ENCODE data around the gene CALN1.
A peak's percentile ranks its signal among the peaks of the same experiment; 100 is the strongest.

The CALN1 gene

GRCh38 chr7:71793251-71793650 lies 618.9 kb downstream of the CALN1 start:
- no peak for DNase-seq (ENCODE audit: low read depth)

GRCh38 chr7:71787513-71787912 lies 624.6 kb downstream of the CALN1 start:
- peak; percentile 7 for DNase-seq (ENCODE audit: low read depth)

GRCh38 chr7:71785216-71785615 lies 626.9 kb downstream of the CALN1 start:
- no peak for DNase-seq (ENCODE audit: low read depth)

- no peak for DNase-seq (ENCODE audit: low read depth)
Observed at GRCh38 chr7:71784781-71785180, 627.4 kb downstream of the CALN1 start.

- no peak for DNase-seq (ENCODE audit: low read depth)
Observed at GRCh38 chr7:71784180-71784579, 628.0 kb downstream of the CALN1 start.

- no peak for DNase-seq (ENCODE audit: low read depth)
Observed at GRCh38 chr7:71783779-71784178, 628.4 kb downstream of the CALN1 start.

- DNase-seq (ENCODE audit: low read depth), result no peak
Observed at GRCh38 chr7:71782051-71782450, 630.1 kb downstream of the CALN1 start.

- DNase-seq (ENCODE audit: low read depth), result no peak
Observed at GRCh38 chr7:71780282-71780681, 631.9 kb downstream of the CALN1 start.

- no peak for DNase-seq (ENCODE audit: low read depth)
Observed at GRCh38 chr7:71777278-71777677, 634.9 kb downstream of the CALN1 start.

- DNase-seq (ENCODE audit: low read depth), result no peak
Observed at GRCh38 chr7:71776726-71777125, 635.4 kb downstream of the CALN1 start.

GRCh38 chr7:71775648-71776047 lies 636.5 kb downstream of the CALN1 start:
- DNase-seq (ENCODE audit: low read depth), result no peak

- no peak for DNase-seq (ENCODE audit: low read depth)
Observed at GRCh38 chr7:71772779-71773178, 639.4 kb downstream of the CALN1 start.

- no peak for DNase-seq (ENCODE audit: low read depth)
Observed at GRCh38 chr7:71770269-71770907, 641.8 kb downstream of the CALN1 start.

GRCh38 chr7:71769326-71769725 lies 642.8 kb downstream of the CALN1 start:
- DNase-seq (ENCODE audit: low read depth), result no peak

- no peak for DNase-seq (ENCODE audit: low read depth)
Observed at GRCh38 chr7:71768450-71768849, 643.7 kb downstream of the CALN1 start.

GRCh38 chr7:71766016-71766415 lies 646.1 kb downstream of the CALN1 start:
- no peak for DNase-seq (ENCODE audit: low read depth)

GRCh38 chr7:71761336-71761735 lies 650.8 kb downstream of the CALN1 start:
- no peak for DNase-seq (ENCODE audit: low read depth)

- no peak for DNase-seq (ENCODE audit: low read depth)
Observed at GRCh38 chr7:71754828-71755227, 657.3 kb downstream of the CALN1 start.

GRCh38 chr7:71753956-71754664 lies 658.0 kb downstream of the CALN1 start:
- no peak for DNase-seq (ENCODE audit: low read depth)

- DNase-seq (ENCODE audit: low read depth), result no peak
Observed at GRCh38 chr7:71753236-71753635, 658.9 kb downstream of the CALN1 start.

GRCh38 chr7:71752171-71752935 lies 659.8 kb downstream of the CALN1 start:
- no peak for DNase-seq (ENCODE audit: low read depth)

- DNase-seq (ENCODE audit: low read depth), result no peak
Observed at GRCh38 chr7:71750290-71750689, 661.8 kb downstream of the CALN1 start.

GRCh38 chr7:71746006-71746405 lies 666.1 kb downstream of the CALN1 start:
- no peak for DNase-seq (ENCODE audit: low read depth)
